Stimulated activated naive CD8-positive, alpha-beta T cell treated with anti-CD3 and anti-CD28 coated beads, Interleukin-15, Interleukin-2, amounts not matched to agents 100 U/mL and 50 U/mL, for 24 hours (primary cell): Measurements from ENCODE around the gene MAML2.
"Not testable (repeated sequence)": the region's sequence is repeated elsewhere in the genome, so short reads cannot be mapped to it uniquely, and the experiment has no call there.

Experiments used
- ATAC-seq: fragments of 150-1000 bp; cut with Tn5 transposase; one replicate; pipeline ENCODE4 v1.10.0; 2021
- DNase-seq: peaks from one replicate; pipeline ENCODE4 v3.0.0; 2021

MAML2 gene

DNA sequence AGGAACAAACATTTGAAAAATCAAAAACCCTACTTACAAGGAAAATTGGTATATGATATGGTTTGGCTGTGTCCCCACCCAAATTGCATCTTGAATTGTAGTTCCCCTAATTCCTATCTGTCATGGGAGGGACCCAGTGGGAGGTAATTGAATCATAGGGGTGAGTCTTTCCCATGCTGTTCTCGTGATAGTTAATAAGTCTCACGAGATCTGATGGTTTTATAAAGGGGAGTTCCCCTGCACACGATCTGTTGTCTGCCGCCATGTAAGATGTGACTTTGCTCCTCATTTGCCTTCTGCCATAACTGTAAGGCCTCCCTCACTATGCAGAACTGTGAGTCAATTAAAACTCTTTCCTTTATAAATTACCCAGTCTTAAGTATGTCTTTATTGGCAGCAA is 74.5 kb downstream of the MAML2 start:
- DNase-seq, ATAC-seq: not testable (repeated sequence)

DNA sequence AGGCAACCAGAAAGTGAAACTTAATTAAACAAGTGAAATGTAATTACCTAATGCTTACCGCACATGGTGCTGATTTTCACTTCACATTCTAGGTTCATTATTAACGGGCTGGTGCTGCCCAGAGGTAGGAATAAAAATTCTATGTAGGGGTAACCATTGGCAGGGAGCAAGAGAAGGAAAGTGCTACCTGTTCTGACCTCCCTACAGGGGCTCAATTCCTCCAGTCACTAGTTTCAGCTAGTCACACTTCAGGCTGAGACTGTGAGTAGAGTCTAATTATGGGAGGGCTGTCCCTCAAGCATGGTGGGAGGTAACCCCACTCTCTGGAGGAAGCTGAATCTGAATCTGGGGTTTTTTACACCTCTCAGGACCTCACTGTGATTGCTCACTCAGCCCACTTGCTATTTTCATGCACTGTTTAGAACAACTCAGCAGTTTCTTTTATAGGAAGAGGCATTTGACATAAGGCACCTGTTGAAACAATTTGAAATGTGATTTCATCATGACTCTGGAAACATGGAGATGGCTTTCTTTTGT is 75.4 kb downstream of the MAML2 start:
- peak; percentile 52 for DNase-seq
- ATAC-seq: peak; percentile 100

DNA sequence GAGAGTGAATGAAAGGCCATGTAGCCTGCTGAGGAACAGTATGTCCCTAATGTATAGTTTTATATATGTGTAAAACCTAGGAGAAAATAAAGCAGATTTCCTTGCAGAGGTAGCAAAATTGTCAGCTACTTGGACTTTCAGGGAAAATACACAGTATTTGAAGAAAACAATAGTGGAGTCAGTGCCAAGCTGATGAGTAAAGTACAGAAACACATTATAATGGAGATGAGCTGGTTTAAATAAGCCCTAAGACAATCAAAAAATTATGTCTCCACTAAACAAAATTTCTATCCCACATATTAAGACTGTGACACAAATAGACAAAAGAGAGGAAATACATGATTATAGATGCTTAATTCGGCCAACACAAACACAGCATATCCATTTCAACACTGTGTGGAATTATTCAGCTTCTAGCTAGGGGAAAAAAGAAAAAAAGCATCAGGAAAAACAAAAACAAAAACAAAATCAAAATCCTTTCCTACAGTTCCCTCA is 75.9 kb downstream of the MAML2 start:
- ATAC-seq (no peak), DNase-seq (no peak)

DNA sequence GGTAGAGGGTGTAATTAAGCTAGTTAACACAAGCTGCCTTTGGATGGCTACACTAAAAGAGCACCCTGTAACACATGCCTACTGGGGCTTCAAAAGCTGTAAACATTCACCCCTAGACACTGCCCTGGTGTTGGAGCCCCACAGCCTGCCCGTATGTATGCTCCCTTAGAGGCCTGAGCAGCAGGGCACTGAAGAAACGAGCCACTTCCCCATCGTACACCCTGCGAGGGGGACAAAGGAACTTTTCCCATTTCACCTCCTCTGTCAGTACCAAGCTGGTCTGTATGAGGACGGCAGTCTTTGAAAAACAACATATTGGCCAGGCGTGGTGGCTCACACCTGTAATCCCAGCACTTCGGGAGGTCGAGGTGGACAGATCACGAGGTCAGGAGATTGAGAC is 77.0 kb downstream of the MAML2 start:
- DNase-seq (no peak), ATAC-seq (no peak)

DNA sequence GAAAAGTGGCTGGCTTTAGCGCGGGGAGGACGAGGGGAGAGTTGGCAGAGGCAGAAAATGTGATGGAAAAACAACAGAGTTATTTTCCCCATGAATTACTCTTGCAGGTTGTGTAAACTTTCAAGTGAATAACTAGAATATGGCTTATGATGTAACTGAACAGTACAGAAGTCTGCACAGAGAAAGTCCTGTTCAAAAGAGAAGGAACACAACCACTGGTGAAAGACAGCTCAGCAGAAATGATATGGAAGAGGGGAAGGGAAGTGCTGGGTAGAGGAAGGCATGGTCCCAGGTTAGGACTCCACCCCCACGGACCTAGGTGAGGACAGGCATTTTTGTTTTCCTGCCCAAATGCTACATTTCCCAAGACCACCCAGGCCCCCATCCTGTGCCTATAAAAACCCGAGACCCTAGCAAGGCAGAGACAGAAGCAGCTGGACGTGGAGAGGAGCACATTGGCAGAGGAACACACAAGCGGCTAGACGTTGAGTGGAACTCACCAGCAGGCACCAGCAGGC is 77.7 kb downstream of the MAML2 start:
- no peak for DNase-seq
- no peak for ATAC-seq

DNA sequence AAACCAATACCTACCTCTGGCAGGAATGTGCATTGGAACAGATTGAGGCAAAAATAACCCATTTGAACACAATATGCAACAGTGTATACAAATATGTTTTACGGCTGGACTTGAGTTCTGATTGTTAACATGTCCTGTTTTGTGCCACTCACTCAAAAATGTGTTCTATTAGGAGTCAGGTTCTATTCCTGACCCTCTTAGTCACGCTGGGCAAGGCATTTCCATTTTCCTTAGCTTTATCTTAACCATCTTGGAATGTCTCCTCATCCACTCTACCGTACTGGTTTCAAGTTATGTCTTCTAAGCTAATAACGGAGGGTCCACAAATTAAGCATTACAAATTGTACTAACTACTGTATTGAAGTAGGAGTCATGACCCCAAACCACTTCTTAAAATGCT is 78.6 kb downstream of the MAML2 start:
- ATAC-seq (no peak), DNase-seq (no peak)

DNA sequence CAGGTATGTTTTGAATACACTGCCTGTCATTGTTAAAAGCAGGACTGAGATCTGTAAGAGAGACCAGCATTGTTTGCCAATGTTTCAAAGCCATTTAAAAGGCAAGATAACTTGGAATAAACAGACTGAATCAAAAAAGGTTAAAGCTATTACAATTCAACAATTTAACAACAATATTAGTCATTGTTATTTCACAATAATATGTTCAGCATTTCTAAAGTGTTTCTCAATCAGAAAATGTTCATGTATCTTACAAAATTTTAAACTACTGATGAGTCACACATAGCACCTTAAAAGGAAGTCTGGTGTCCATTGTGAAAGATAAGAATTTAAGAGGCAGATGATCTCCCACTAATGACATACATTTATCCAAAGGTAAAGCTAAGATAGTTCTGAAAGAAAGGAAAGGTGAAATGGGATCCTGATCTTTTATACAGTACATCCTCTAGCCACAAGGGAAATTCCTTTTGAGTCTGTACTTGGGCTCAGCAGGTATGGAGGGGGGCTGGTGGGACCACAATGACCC is 79.7 kb downstream of the MAML2 start:
- DNase-seq: no peak
- ATAC-seq: no peak

DNA sequence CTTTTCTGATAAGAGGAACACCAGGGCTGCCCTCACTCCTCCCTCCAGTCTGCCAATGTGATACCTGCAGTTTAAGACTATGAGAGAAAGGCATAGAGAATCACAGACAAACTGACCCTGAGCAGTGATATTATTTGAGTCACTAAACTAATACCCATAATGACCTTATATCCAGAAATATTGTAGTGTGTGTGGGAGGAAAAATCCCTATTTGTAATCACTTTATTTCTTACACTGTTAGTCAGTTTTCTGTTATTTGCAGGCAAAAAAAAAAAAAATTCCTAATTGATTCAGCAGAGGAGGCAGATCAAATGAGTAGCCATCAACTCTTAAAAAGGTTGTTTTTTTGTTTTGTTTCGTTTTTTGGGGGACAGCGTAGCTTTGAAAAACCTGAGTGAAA is 82.5 kb downstream of the MAML2 start:
- DNase-seq (no peak), ATAC-seq (no peak)

DNA sequence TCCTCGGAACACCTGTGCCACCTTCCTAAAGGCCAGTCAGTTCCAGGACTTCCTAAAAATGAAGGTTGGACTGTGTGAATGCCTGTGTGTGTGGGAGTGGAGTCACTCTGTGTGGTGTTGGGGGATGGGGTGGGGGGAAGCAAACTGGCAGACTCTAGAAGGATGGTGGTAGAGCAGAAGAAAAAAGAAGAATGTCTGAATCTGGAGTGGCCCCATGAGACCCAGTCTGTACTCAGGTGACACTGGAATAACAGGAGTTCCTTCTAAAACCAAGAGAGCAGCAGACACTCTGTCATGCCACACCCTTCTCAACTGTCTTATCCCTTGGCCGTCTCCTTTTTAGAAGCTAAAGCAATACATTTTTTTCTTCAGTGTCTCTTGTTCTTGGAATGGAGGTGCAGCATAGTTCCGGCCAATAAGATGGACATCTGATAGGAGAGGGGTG is 82.9 kb downstream of the MAML2 start:
- DNase-seq: no peak
- no peak for ATAC-seq

DNA sequence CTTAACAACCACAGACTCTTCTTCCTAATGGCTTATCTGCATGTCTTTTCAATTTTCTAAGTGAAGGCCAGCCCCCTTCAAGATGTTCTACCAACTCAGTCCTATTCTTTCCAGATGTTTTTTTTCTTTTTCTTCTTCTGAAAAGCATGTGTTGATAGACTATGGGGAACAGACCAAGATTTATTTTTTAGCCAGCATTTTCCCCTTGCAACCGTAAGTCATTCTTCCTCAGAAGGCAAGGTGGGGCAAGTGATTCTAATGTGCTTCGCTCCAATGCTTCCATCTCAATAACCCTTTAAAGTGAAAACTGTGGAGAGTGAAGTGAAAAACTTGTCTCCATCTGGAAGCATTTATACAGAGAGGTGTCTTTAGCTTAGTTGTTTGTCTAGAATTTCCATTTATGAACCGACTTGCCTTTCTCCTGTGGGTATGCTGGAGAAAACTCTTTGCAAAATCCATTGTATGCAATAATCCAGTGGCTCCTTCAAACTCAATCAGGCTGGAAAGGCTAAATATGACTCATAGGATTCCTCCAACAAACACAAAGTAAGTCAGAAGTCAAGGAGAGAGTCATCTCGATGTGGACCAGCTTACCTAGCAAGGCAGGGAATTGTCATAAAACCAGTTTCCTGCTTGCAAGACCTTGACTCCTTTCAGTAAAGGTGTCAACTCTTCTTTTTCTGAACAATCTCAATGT is 83.7 kb downstream of the MAML2 start:
- no peak for DNase-seq

DNA sequence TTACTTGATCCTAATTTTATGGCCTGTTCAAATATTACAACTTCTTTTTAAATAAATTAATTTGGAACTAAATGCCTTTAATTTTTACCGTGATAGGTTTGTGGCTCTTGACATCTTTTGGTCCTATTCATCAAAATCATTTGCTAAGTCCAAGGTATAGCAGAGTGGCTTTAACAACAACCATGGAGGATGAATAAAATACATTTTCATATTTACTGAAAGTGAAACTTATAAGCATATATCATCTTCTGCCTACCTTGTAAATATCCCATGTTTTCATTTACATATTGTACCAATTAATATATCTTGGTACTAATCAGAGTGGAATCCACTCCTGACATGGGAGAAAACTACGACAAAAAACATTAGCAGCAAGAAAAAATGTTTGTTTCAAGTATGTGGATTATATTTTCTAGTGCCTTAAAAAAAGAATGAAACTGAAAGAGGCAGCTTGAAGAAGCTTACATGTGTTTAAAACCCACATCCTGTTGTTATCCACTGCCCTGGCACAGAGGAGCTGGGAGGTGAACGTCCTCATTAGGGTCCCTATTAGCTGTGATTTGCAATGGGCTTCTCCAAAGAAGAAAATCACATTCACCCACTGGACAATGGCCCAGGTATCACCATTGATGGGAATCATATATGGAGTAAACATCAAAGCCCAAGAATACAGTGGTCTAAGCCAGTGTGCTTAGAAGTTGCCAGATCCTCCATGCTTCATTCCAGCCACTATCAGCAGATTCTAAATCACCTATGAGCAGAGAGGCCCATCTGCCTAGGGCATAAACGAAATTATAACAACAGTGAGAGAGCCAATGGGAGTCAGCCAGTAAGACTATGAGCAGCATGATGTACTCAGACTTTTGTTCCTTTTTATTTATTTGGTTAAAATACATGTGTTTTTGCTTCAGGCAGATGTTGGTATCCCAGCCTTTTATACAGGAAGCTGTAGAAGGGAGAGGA is 84.7 kb downstream of the MAML2 start:
- ATAC-seq: peak; percentile 63
- DNase-seq: no peak

More for the DNA sequence above, 83.7 kb downstream of the MAML2 start:
- no peak for ATAC-seq

DNA sequence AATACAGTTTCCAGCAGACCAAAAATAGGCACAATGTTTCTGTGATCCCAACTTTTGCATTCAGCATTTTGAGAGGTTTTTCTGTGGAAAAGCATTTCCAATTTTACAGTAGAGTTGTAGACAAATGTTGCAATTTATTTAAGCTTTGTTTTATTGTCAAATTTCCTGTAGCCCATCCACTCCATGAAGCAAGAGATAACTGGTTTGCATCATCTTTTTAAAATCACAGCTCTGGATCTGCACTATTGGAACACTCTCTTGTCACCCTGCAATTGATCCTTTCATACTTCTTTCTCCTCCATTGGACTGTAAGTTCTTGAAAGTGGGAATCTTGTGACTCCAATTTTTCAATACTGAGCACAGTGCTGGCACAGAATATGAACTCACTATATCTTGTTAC is 86.0 kb downstream of the MAML2 start:
- ATAC-seq (no peak), DNase-seq (no peak)

DNA sequence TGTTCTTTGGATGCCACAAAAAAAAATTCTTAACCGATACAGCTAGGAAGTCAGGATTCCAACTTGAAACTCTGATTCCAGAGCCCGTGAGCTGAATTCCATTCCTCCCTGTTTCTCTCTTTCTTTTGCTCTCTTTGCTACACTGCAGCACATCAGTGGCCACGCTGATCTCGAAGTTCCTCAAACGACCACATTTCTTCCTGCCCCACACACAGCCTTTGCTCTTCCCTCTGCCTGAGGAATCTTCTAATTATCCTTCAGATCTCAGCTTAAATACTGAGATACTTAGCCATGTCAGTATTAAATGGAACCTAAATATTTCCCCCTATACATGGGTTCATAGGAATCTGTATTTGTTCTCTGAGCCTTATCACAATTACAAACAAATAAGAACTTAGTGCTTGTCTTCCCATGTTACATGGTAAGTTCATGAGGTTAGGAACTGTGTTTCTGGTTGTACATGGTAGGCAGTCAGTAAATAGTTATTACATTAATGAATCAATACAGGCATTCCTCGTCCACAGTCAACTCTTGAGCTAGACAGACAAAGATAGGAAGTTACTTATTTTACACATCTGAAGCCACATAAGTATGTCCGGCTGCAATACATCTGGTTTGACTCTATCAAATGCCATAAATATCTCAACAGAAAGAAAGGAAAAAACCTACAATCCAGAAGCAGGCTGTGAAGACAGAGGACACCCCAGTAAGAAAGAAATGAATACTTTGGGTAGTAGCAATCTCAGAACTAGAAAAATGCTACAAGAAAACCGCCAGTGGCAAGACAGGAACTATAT is 86.6 kb downstream of the MAML2 start:
- DNase-seq: no peak

DNA sequence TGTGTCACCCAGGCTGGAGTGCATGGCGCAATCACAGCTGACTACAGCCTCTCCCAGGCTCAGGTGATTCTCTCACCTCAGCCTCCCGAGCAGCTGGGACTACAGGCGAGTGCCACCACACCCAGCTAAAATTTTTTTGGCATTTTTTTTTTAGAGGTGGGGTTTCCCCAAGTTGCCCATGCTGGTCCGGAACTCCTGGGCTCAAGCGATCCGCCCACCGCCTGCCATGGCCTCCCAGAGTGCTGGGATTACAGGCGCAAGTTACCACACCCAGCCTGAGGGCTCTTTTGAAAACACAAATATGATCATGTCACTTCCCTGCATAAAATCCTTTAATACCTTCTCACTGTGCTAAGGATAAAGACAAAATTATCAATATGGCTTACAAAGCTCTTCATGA is 88.1 kb downstream of the MAML2 start:
- ATAC-seq (no peak), DNase-seq (no peak)

More for the DNA sequence above, 86.6 kb downstream of the MAML2 start:
- ATAC-seq: no peak

DNA sequence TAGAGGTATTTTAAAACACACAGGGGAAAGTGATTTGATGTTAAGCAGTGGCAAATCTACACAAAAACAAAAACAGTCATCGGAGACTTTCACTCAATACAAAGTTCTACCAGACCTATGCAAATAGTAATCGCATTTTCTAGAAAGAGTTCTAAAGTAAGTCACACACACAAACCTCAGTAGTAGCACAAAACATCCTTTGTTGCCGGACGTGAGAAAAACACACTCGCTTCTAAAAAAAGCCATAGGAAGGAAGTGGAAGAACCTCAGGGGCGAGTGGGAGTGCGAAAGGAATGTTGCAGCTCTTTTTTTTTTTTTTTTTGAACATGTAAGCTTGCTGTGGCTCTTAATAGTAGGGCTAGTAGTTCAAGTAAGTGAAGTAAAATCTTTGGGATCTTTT is 88.9 kb downstream of the MAML2 start:
- no peak for DNase-seq
- ATAC-seq: no peak

DNA sequence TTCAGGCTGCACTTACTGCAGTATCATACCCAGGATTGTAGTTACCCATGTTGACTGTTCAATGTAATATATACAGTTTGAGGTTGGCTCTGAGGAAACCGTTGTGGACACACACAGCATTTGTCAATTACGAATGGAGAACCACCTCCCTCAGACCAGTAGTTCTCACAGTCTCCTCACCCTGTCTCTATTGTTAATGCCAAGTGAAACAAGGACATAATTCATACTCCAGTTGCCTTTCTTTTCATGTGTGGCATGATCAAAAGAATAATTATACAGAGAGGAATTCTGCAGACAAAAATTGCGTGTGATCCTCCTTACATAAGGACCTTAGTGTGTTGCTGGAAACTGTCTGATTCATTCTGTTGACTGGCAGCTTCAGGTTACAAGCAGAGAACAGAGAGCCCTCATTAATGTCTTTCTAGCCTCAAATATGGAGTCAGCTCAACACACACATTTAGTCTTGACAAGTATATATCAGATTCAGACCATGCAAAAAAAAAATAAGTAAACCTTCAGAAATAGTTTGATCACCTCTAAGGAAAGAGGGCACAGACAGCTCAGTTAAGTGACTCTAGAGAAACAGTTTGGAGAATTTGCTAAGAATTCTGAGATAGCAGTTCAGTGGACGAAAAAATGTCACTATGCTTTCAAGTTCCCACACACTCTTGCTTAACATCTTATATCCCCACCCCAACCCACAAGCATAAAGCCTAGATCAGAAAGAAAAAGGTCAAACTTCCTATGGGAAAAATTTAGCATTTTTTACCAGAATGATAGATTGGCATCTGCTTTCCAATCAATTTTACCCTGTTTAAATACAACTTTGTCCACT is 96.1 kb downstream of the MAML2 start:
- ATAC-seq (peak; percentile 38), DNase-seq (no peak)

DNA sequence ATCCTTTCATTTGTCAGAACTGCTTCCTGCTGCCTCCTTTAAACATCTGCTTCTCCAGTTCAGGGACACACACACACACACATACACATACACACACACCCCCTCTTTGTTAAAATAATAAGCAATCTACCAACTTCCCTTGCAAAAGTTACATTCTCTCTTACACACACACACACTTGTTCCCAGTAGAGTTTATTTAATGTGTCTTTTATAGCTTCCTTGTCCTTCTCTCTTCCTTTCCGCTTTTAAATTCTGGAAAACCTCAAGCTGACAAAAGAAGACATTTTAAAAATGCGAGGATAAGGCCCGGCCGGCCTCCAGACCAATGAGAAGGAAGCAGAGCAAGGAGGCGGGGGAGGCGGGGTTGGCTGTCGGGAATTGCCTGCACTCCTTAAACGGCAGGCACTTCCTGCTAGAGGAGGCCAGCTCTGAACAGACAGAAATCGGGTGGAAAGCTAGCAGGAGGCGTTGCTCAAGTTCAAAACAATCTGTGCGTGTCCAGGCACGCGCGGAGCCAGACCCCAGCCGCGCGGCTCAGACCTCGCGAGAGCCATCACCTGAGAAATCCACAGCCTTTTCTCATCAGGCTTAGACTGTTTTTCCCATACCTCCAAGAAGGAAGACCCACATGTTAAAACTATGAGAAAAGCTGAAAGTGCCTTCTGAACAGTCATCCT is 99.9 kb downstream of the MAML2 start:
- DNase-seq (peak; percentile 83), ATAC-seq (peak; percentile 91)

DNA sequence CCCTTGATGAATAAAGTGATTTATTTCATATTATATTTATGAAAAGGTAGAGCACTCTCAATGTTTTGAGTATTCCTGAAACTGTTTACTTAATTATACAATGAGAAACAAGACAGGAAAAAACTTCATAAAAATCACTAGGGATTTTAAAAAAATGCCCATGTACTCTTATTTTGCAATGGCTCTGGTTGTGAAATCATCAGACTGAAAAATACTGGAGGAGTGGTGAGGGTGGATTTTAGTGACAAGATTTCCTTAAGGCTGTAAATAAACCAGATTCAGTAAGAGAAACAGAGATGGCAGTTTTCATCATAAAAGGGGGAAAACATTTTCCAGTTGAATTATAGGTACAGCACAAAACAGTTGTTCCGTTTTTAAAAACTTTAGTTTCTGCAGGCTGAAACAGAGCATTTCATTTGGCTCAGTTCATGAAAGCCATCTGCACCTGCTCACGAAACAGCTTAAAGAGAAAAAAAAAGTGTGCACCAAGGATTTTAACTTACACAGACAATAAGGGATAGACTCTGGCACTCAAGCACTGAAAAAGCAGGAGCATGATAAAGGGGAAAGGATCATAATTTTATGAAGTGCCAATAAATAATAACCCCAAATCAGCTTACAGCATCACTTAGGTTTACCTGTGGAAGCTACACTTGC is 100.7 kb downstream of the MAML2 start:
- ATAC-seq (no peak), DNase-seq (no peak)

DNA sequence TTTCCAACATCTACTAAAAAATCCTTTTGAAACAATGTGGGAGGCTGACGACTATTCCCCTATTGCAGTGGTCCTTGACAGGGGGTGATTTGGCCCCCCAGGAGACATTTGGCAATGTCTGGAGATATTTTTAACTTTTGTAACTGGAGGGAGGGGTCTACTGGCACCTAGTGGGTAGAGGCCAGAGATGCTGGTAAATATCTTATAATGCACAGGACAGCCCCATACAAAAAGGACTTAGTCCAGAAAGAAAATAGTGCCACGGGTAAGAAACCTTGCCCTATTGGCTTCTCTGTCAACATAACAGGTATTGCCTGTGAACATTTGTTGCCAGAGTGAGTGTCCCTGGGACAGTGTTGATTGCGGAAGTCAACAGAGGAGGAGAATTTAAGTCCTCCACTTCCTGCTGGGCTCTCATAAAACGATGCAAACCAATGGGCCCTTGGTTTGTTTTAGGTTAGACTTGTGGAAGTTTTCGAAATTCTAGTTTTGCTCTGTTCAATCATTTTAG is 101.6 kb downstream of the MAML2 start:
- DNase-seq: no peak

More for the DNA sequence above, 101.6 kb downstream of the MAML2 start:
- ATAC-seq: no peak
